WERI-Rb-1 (cell line): Measurements from ENCODE around the gene OXLD1.

Experiments
- DNase-seq: peaks from one replicate; pipeline ENCODE4 v3.0.0-alpha.2; 2020
- H3K27ac ChIP-seq: fragments of 250-450 bp; sonication (Bioruptor Pico); 2 replicates; pipeline ENCODE4 v1.5.1; 2020; ENCODE audit warnings: mild to moderate bottlenecking, moderate library complexity
- H3K27me3 ChIP-seq: fragments of 250-450 bp; sonication (Bioruptor Pico); 2 replicates; pipeline ENCODE4 v1.5.1; 2021; ENCODE audit warnings: mild to moderate bottlenecking, low read depth, moderate library complexity; ENCODE audit not compliant: insufficient read depth, severe bottlenecking
- H3K36me3 ChIP-seq: fragments of 250-450 bp; sonication (Bioruptor Pico); 2 replicates; pipeline ENCODE4 v1.5.1; 2020; ENCODE audit warnings: mild to moderate bottlenecking, moderate library complexity
- H3K4me3 ChIP-seq: 2 replicates; pipeline ENCODE4 v1.5.1; 2011; ENCODE audit warnings: low read depth, mild to moderate bottlenecking, control low read depth, low read length
- H3K9me3 ChIP-seq: fragments of 250-450 bp; sonication (Bioruptor Pico); 2 replicates; pipeline ENCODE4 v1.5.1; 2021; ENCODE audit warnings: mild to moderate bottlenecking, moderate library complexity; ENCODE audit not compliant: severe bottlenecking
- TF ChIP-seq, protein P1 (sequence below): IDR thresholded peaks from 2 replicates; pipeline ENCODE4 v1.5.1; 2011; ENCODE audit warnings: low read depth, mild to moderate bottlenecking, control low read depth, inconsistent platforms, low read length

OXLD1 gene

DNA sequence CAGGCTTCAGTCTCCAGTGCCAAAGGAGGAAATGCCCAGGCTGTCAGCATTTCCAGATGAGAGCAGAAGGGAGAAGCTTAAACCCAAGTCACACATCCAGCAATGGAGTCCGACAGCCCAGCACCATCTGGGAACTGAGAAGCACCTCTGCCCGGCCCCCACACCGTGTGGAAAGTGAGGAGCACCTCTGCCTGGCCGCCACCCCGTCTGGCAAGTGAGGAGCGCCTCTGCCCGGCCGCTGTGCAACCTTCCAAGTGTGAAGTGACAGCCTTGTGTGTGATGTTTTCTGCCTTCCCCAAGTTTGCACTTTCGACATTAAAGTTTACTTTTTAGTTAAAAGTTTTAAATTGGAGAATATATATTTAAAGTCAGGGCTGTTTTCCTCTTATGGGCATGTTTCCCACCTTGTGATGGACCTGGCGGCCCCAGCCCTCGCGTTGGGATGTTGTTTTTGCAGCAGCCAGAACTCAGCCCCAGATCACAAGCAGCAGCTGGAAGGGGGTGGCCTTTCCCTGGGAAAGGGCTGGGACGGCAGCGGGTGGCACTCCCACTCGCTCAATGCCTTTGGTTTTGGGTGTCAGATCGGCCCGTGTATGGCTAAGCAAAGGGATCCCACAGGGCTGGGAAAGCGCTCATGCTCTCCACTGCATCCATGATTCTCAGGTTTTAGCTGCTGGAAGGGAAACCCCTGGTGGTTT lies 7.3 kb upstream of the OXLD1 start:
- Histone ChIP-seq H3K27ac (no peak overlapping the region), H3K27me3 (no peaks in the 10 kb centered on the region), H3K9me3 (no peaks in the 10 kb centered on the region), H3K36me3 (peaks cover 70% of the 10 kb centered on the region), H3K4me3 (no peak overlapping the region)
- DNase-seq, result no peak
- TF ChIP-seq, protein P1, sequence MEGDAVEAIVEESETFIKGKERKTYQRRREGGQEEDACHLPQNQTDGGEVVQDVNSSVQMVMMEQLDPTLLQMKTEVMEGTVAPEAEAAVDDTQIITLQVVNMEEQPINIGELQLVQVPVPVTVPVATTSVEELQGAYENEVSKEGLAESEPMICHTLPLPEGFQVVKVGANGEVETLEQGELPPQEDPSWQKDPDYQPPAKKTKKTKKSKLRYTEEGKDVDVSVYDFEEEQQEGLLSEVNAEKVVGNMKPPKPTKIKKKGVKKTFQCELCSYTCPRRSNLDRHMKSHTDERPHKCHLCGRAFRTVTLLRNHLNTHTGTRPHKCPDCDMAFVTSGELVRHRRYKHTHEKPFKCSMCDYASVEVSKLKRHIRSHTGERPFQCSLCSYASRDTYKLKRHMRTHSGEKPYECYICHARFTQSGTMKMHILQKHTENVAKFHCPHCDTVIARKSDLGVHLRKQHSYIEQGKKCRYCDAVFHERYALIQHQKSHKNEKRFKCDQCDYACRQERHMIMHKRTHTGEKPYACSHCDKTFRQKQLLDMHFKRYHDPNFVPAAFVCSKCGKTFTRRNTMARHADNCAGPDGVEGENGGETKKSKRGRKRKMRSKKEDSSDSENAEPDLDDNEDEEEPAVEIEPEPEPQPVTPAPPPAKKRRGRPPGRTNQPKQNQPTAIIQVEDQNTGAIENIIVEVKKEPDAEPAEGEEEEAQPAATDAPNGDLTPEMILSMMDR, result no peak

- DNase-seq, result no peak
- H3K36me3 ChIP-seq, result peaks cover 77% of the 10 kb centered on the region
- TF ChIP-seq, protein P1, result no peak
- H3K9me3 ChIP-seq, result no peaks in the 10 kb centered on the region
- H3K27me3 ChIP-seq, result no peaks in the 10 kb centered on the region
- no peak overlapping the region for H3K27ac ChIP-seq
- no peak overlapping the region for H3K4me3 ChIP-seq
These were observed 6.5 kb upstream of the OXLD1 start for GRCh38 chr17:81672954-81673353.

GRCh38 chr17:81672504-81672903 lies 6.1 kb upstream of the OXLD1 start:
- TF ChIP-seq, protein P1, result no peak
- peaks cover 82% of the 10 kb centered on the region for H3K36me3 ChIP-seq
- no peak for DNase-seq

GRCh38 chr17:81667754-81668153 lies 1.3 kb upstream of the OXLD1 start:
- Histone ChIP-seq H3K4me3 (no peak overlapping the region), H3K36me3 (peaks cover 73% of the 10 kb centered on the region), H3K9me3 (no peaks in the 10 kb centered on the region), H3K27ac (peak overlapping the region; percentile 15), H3K27me3 (no peaks in the 10 kb centered on the region)
- TF ChIP-seq, protein P1, result peak; percentile 57
- DNase-seq, result peak; percentile 63

More at GRCh38 chr17:81672504-81672903, 6.1 kb upstream of the OXLD1 start:
- H3K4me3 ChIP-seq, result no peak overlapping the region
- no peaks in the 10 kb centered on the region for H3K9me3 ChIP-seq
- no peaks in the 10 kb centered on the region for H3K27me3 ChIP-seq
- no peak overlapping the region for H3K27ac ChIP-seq

DNA sequence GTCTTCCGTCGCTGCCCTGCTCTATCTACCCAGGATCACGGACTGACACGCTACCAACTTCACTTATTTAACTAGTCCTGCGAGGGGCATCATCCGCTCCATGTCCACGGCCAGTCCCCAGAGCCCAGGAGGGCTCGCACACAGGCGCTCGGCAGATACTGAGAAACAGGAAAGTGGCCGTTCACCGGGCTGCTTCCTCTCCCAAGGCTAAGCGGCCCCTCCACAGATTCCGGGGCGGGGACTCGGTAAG lies 388 bp downstream of the OXLD1 start:
- DNase-seq, result peak; percentile 66
- Histone ChIP-seq H3K4me3 (peak overlapping the region; percentile 97), H3K36me3 (peaks cover 56% of the 10 kb centered on the region), H3K27ac (peak overlapping the region; percentile 97), H3K9me3 (no peaks in the 10 kb centered on the region), H3K27me3 (no peaks in the 10 kb centered on the region)
- TF ChIP-seq, protein P1, result no peak
